Testis (tissue), 3 donors: ENCODE data around the gene C11orf91. TPM values are rescaled to one million over a fixed set of nuclear protein-coding genes. Genes with fewer than 3 reads are reported as not detected.
"Not testable (repeated sequence)": the region's sequence is repeated elsewhere in the genome, so short reads cannot be mapped to it uniquely, and the experiment has no call there.

Source experiments
- DNase-seq: peaks from one replicate; pipeline ENCODE4 v3.0.0-alpha.2; 2019
- H3K27ac ChIP-seq, 2 donors: fragments of 200-600 bp; sonication (generic); one replicate each; pipeline ENCODE4 v1.5.1; 2019
- H3K27me3 ChIP-seq: fragments of 200-600 bp; sonication (generic); one replicate; pipeline ENCODE4 v1.5.1; 2019
- H3K36me3 ChIP-seq: fragments of 200-600 bp; sonication (generic); one replicate; pipeline ENCODE4 v1.5.1; 2017; ENCODE audit warnings: low read depth; ENCODE audit errors: missing control alignments
- H3K4me1 ChIP-seq: fragments of 200-600 bp; sonication (generic); one replicate; pipeline ENCODE4 v1.5.1; 2019
- H3K4me3 ChIP-seq, 2 donors: fragments of 200-600 bp; sonication (generic); one replicate each; pipeline ENCODE4 v1.5.1; 2017 to 2019
- H3K9me3 ChIP-seq: fragments of 200-600 bp; sonication (generic); one replicate; pipeline ENCODE4 v1.5.1; 2017
- POLR2A ChIP-seq: fragments of 450-650 bp; IDR thresholded peaks from one replicate; pipeline ENCODE4 v1.6.1; 2017; ENCODE audit warnings: antibody characterized with exemption, mild to moderate bottlenecking, moderate library complexity
- WGBS, 2 donors: methylation state at CpG; one replicate each; pipeline ENCODE4 v1.1.5; 2018; 5-methylcytosine and 5-hydroxymethylcytosine counted together
- intact Hi-C: fragments of 100-400 bp; cut with DNase I; formaldehyde crosslinking; loops from one replicate; pipeline ENCODE4 v1.15.1; 2023; ENCODE audit warnings: low total_unique reads
- polyA plus RNA-seq: library from polyadenylated mRNA; stranded (reverse); fragments of 350-450 nt; fragmentation: Illumina TruSeq; extraction: RNeasy Lipid Tissue Mini Kit (QIAGEN cat#74804); gene quantifications from one replicate; pipeline ENCODE4 v1.2.3, GENCODE V29; 2014; ENCODE audit warnings: low read depth, low replicate concordance; ENCODE audit not compliant: insufficient read depth
- total RNA-seq, 2 donors: library from RNA; depleted of rRNA; stranded (reverse); fragments of >200 nt; gene quantifications; one replicate each; pipeline ENCODE4 v1.2.3, GENCODE V29; 2016
- TF ChIP-seq, protein P1 (sequence below), 3 experiments: fragments of 450-650 bp in 2 of 3; fragments of 200-600 bp in 1 of 3; sonication (generic) in 1 of 3; IDR thresholded peaks; one replicate each; pipeline ENCODE4 v1.5.1; 2016 to 2019; ENCODE audit warnings: antibody characterized with exemption in 3 of 3, mild to moderate bottlenecking in 2 of 3, moderate library complexity in 1 of 3

Gene C11orf91
- total and polyA plus RNA-seq, 3 donors from 2014 or later, result 0.81 to 12.8 TPM; not detected in 1

DNA sequence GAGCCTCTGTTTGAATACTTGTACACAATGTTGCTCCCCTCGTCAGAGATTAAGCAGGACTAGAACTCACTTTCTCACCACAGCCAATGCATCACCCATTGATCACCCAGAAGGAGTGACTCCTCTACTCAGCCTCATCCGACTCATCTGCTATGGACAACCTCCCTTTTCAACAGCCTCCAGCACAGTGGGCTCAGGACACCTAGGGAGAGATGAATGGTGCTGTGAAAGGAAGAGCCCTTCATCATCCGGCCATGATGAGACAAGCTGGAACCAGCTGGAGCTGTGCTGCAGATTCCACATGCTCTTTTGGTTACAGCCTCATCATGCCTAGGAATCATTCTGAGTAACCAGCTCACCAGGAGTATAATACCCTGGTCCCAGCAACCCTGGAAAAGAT is 15.5 kb downstream of the C11orf91 start:
- 81 to 97% methylated on average over 3 of the region's 3 CpGs for WGBS, 2 donors
- intact Hi-C loops, result loop anchor here (10.0 kb wide), 1 partner anchor 320 kb away; no protein-coding TSS in a partner anchor
- TF ChIP-seq, protein P1, sequence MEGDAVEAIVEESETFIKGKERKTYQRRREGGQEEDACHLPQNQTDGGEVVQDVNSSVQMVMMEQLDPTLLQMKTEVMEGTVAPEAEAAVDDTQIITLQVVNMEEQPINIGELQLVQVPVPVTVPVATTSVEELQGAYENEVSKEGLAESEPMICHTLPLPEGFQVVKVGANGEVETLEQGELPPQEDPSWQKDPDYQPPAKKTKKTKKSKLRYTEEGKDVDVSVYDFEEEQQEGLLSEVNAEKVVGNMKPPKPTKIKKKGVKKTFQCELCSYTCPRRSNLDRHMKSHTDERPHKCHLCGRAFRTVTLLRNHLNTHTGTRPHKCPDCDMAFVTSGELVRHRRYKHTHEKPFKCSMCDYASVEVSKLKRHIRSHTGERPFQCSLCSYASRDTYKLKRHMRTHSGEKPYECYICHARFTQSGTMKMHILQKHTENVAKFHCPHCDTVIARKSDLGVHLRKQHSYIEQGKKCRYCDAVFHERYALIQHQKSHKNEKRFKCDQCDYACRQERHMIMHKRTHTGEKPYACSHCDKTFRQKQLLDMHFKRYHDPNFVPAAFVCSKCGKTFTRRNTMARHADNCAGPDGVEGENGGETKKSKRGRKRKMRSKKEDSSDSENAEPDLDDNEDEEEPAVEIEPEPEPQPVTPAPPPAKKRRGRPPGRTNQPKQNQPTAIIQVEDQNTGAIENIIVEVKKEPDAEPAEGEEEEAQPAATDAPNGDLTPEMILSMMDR (IDR thresholded peaks at IDR 0.05), result no peak
- no peak for TF ChIP-seq POLR2A
- no peak overlapping the region for H3K27ac ChIP-seq
- no peak for DNase-seq
- H3K27me3 ChIP-seq, result no peaks in the 10 kb centered on the region
- H3K4me3 ChIP-seq, result no peak overlapping the region
- H3K4me1 ChIP-seq, result no peaks in the 10 kb centered on the region
- H3K36me3 ChIP-seq, result no peaks in the 10 kb centered on the region
- no peaks in the 10 kb centered on the region for H3K9me3 ChIP-seq

DNA sequence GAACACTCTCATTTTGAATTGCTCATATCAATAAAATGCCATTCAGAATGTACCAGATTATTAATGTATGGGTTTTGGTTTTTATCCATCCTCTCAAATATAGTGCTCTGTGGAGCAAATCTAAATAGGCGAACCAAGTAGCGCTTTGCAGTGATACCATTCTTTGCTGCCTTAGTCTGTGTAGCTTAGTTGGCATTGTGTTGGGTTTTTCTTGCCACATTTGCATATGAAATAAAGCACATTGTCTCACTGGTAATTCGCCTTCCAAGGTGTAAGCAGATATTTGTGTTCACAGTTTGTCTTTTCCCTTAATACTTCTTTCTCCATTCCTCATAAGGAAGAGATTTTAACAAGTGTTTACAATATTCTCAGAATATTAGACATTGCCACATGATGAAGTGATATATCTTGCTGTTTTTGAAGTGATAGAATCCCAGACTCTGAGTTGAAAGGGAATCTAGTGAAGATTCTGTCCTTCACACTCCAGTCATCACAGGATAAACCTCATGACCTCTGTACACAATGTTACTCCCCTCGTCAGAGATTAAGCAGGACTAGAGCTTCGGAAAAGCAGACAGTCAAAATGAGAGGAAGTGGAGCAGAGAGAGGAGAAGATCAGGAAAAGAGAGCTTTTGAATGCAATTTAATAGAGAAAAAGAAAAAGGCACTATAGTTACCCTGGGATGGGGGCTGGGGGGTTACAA is 16.5 kb downstream of the C11orf91 start:
- 73 to 83% methylated on average over 5 of the region's 5 CpGs for WGBS, 2 donors
- TF ChIP-seq, protein P1 (IDR thresholded peaks at IDR 0.05), result no peak
- no peak for TF ChIP-seq POLR2A
- Histone ChIP-seq H3K27ac (no peak overlapping the region), H3K4me1 (no peaks in the 10 kb centered on the region), H3K4me3 (no peak overlapping the region), H3K36me3 (no peaks in the 10 kb centered on the region), H3K27me3 (no peaks in the 10 kb centered on the region), H3K9me3 (no peaks in the 10 kb centered on the region)
- intact Hi-C loops, result loop anchor here (10.0 kb wide), 1 partner anchor 319 kb away; no protein-coding TSS in a partner anchor
- DNase-seq, result no peak

DNA sequence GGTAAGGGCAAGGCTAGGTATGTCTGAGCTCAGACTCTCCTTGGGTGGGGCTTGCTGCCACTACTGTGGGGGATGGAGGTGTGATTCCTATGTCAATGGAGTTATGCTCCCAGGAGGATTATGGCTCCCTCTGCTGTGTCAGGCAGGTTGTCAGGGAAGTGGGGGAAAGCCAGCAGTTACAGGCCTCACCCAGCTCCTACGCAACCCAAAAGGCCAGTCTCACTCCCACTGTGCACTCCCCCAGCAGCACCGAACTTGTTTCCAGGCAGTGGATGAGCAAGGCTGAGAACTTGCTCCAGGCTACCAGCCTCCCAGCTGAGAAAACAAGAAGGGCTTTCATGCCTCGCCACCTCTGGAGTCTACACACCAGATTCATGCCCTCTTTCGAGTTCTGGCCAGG is 18.2 kb downstream of the C11orf91 start:
- 77 to 78% methylated on average over 4 of the region's 4 CpGs for WGBS, 2 donors
- intact Hi-C loops, result loop anchor here (10.0 kb wide), 1 partner anchor 318 kb away; no protein-coding TSS in a partner anchor
- Histone ChIP-seq H3K36me3 (no peaks in the 10 kb centered on the region), H3K27ac (no peak overlapping the region), H3K9me3 (no peaks in the 10 kb centered on the region), H3K4me1 (no peaks in the 10 kb centered on the region), H3K27me3 (no peaks in the 10 kb centered on the region), H3K4me3 (no peak overlapping the region)
- DNase-seq, result peak; percentile 36
- TF ChIP-seq, protein P1 (IDR thresholded peaks at IDR 0.05), result no peak

DNA sequence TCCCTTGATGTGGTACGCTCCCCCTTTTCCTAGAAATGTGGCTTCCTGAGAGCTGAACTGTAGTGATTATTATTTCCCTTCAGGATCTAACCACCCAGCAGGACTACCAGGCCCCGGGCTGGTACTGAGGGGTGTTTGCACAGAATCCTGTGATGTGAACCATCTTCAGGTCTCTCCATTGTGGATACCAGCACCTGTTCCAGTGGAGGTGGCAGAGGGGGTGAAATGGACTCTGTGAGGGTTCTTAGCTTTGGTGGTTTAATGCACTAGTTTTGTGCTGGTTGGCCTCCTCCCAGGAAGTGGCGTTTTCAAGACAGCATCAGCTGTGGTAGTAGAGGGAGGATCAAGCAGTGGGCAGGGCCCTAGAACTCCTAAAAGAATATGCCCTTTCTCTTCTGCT is 18.6 kb downstream of the C11orf91 start:
- H3K4me1 ChIP-seq, result no peaks in the 10 kb centered on the region
- H3K36me3 ChIP-seq, result no peaks in the 10 kb centered on the region
- TF ChIP-seq, protein P1 (IDR thresholded peaks at IDR 0.05), result no peak
- TF ChIP-seq POLR2A, result no peak
- no peak overlapping the region for H3K4me3 ChIP-seq
- 86 to 92% methylated on average over 2 to 3 of the region's 3 CpGs for WGBS, 2 donors
- no peaks in the 10 kb centered on the region for H3K9me3 ChIP-seq
- no peaks in the 10 kb centered on the region for H3K27me3 ChIP-seq
- no peak overlapping the region for H3K27ac ChIP-seq
- DNase-seq, result no peak
- intact Hi-C loops, result loop anchor here (10.0 kb wide), 1 partner anchor 317 kb away; no protein-coding TSS in a partner anchor

DNA sequence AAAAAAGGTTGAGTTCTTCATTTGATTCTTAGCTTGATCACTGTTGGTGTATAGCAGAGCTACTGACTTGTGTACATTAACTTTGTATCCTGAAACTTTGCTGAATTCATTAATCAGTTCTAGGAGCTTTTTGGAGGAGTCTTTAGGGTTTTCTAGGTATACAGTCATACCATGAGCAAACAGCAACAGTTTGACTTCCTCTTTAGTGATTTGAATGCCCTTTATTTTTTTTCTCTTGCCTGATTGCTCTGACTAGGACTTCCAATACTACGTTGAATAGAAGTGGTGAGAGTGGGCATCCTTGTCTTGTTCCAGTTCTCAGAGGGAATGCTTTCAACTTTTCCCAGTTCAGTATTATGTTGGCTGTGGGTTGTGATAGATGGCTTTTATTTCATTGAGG is 22.0 kb downstream of the C11orf91 start:
- intact Hi-C loops, H3K27ac ChIP-seq, H3K4me3 ChIP-seq, H3K27me3 ChIP-seq, H3K4me1 ChIP-seq, DNase-seq, H3K36me3 ChIP-seq, H3K9me3 ChIP-seq: not testable (repeated sequence)
- WGBS, 2 donors, result 79 to 91% methylated on average over 1 of the region's 1 CpG
